ENCODE data around the gene LRRC55. TPM values are rescaled to one million over a fixed set of nuclear protein-coding genes. Genes with fewer than 3 reads are reported as not detected.

The LRRC55 gene
- total RNA-seq, 4 donors from 2014 or later: 0.13 TPM; not detected in 3

DNA sequence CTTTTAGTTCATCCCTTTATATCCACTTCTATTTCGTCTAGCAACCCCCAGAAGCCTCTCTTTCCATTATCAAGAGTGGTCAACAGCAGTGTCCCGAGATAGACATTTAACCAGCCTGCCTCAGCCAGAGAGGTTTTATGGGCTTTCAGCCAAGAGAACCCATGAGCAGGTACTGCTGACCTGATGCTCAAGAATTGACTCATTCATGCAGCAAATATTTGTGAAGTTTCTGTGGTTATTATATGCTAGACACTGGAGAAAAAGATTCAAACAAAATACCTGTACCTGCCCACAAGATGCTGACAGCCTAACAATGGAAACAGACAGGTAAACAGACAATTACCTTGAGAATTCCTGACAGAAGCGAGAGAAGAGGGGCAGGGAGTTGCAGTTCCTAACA, 9.7 kb upstream of the LRRC55 start:
- no peak for DNase-seq
- Histone ChIP-seq H3K4me3 (no peak overlapping the region), H3K27ac (no peak overlapping the region), H3K36me3 (no peaks in the 10 kb centered on the region), H3K4me1 (no peaks in the 10 kb centered on the region), H3K9me3 (no peaks in the 10 kb centered on the region), H3K27me3 (no peaks in the 10 kb centered on the region)
- TF ChIP-seq, protein P1, sequence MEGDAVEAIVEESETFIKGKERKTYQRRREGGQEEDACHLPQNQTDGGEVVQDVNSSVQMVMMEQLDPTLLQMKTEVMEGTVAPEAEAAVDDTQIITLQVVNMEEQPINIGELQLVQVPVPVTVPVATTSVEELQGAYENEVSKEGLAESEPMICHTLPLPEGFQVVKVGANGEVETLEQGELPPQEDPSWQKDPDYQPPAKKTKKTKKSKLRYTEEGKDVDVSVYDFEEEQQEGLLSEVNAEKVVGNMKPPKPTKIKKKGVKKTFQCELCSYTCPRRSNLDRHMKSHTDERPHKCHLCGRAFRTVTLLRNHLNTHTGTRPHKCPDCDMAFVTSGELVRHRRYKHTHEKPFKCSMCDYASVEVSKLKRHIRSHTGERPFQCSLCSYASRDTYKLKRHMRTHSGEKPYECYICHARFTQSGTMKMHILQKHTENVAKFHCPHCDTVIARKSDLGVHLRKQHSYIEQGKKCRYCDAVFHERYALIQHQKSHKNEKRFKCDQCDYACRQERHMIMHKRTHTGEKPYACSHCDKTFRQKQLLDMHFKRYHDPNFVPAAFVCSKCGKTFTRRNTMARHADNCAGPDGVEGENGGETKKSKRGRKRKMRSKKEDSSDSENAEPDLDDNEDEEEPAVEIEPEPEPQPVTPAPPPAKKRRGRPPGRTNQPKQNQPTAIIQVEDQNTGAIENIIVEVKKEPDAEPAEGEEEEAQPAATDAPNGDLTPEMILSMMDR (IDR thresholded peaks at IDR 0.05): no peak
- TF ChIP-seq POLR2A (IDR thresholded peaks at IDR 0.05): no peak

DNA sequence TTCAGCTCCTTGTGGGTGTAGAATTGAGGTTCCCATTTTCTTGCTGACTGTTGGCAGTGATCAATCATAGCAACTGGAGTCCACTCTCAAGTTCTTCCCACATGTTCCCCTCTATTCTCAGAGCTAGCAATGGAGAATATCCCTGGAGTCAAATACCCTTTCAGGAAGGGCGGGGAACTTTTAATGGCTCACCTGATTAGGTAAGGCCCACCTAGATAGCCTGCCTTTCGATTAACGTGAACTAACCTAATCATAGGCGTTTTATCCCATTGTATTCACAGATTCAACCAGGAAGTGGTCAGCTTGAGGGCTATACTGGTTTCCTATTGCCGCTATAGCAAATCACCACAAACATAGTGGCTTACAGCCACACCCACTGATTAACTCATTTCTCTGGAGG, 7.1 kb upstream of the LRRC55 start:
- DNase-seq: no peak
- H3K9me3 ChIP-seq: no peaks in the 10 kb centered on the region
- H3K27me3 ChIP-seq: no peaks in the 10 kb centered on the region
- no peaks in the 10 kb centered on the region for H3K4me1 ChIP-seq
- H3K36me3 ChIP-seq: no peaks in the 10 kb centered on the region
- TF ChIP-seq, protein P1 (IDR thresholded peaks at IDR 0.05): no peak
- no peak for TF ChIP-seq POLR2A (IDR thresholded peaks at IDR 0.05)
- H3K4me3 ChIP-seq: no peak overlapping the region
- no peak overlapping the region for H3K27ac ChIP-seq

DNA sequence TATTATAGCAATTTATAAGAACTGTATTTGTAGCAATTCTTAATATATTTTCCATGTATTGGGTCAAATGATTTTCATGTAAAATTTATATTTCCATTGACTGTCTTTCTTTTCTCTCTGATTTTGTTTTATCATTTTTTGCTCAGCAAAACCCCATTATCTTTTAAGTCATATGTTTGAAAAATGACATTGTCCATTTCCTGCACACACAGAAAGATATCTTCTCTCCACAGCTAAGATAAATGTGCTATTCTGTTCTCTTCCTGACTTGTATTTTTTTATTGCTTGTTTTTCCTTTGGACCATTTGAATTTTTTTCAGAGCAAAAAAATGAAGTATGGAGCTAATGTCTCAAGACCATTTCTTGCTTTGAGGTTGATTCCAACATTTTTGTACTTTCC, 6.3 kb upstream of the LRRC55 start:
- no peak overlapping the region for H3K4me3 ChIP-seq
- no peaks in the 10 kb centered on the region for H3K36me3 ChIP-seq
- H3K27me3 ChIP-seq: no peaks in the 10 kb centered on the region
- DNase-seq: no peak
- H3K4me1 ChIP-seq: no peaks in the 10 kb centered on the region
- no peaks in the 10 kb centered on the region for H3K9me3 ChIP-seq
- TF ChIP-seq POLR2A (IDR thresholded peaks at IDR 0.05): no peak
- TF ChIP-seq, protein P1 (IDR thresholded peaks at IDR 0.05): no peak
- no peak overlapping the region for H3K27ac ChIP-seq

DNA sequence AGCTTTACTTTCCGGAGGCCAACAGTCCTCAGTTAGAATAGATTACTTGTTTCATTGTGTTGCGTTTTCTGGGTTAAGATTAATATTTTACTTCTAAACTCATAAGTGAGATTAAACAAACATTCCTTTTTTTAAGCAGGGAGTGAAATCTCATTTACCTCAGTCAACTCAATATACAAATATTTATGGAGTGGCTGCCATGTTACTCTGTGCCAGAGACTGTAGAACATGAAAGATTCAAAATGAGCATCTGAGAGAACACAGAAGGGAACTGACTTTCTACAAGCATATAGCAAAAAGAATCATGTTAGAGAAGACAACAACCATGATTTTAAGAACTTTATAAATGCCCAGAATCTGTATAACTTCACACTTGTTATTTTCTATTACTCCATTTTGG, 3.4 kb upstream of the LRRC55 start:
- no peak for DNase-seq
- no peak overlapping the region for H3K4me3 ChIP-seq
- no peak overlapping the region for H3K27ac ChIP-seq
- H3K4me1 ChIP-seq: no peaks in the 10 kb centered on the region
- no peaks in the 10 kb centered on the region for H3K27me3 ChIP-seq
- TF ChIP-seq, protein P1 (IDR thresholded peaks at IDR 0.05): no peak
- no peak for TF ChIP-seq POLR2A (IDR thresholded peaks at IDR 0.05)
- H3K9me3 ChIP-seq: no peaks in the 10 kb centered on the region
- no peaks in the 10 kb centered on the region for H3K36me3 ChIP-seq

DNA sequence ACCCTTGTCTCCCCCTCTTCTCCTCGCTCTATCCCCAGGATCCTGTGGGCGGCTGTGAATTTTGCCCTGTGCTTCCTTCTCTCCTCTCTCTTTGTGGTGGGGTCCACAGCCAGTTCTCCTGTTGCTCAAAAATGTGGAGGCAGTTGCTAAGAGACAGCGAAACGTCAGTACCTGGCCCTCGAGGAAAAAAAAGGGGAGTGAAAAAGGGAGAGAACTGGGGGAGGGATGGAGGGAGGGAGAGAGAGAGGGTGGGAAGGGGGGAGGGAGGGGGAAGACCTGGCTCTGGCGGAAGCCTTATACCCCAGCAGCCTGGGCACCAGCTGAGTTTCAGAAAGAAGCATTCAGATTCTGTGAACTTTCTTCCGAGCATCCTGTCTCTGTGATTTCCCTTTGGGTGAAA, 2.1 kb upstream of the LRRC55 start:
- H3K4me1 ChIP-seq: no peaks in the 10 kb centered on the region

More for the DNA sequence above, 2.1 kb upstream of the LRRC55 start:
- no peak for TF ChIP-seq POLR2A (IDR thresholded peaks at IDR 0.05)
- TF ChIP-seq, protein P1 (IDR thresholded peaks at IDR 0.05): no peak
- no peak for DNase-seq
- H3K36me3 ChIP-seq: no peaks in the 10 kb centered on the region
- no peaks in the 10 kb centered on the region for H3K9me3 ChIP-seq
- no peak overlapping the region for H3K27ac ChIP-seq
- H3K27me3 ChIP-seq: no peaks in the 10 kb centered on the region
- no peak overlapping the region for H3K4me3 ChIP-seq
